GM12878 (cell line): Measurements from ENCODE around the gene TMSB15A. TPM values are rescaled to one million over a fixed set of nuclear protein-coding genes. Genes with fewer than 3 reads are reported as not detected.

Experiments
- ATAC-seq: fragments of 200-7000 bp; cut with Tn5 transposase; 3 replicates; pipeline ENCODE4 v1.9.1; 2020; ENCODE audit warnings: mild to moderate bottlenecking, moderate library complexity
- BruUV-seq: library from RNA; stranded (reverse); fragments of 400-500 nt; replicated peaks from 2 replicates; lab custom pipeline; 2021; lab: Mats Ljungman, UMichigan
- CTCF ChIA-PET: fragments of 300-600 bp; sonication (Branson Sonifier 250); formaldehyde crosslinking; extraction: SDS; loops from one replicate; lab custom pipeline; 2021; ENCODE audit warnings: inconsistent platforms; lab: Yijun Ruan, JAX
- POLR2A ChIA-PET: fragments of 350-600 bp; formaldehyde crosslinking; extraction: SDS; loops from one replicate; lab custom pipeline; 2021; ENCODE audit warnings: inconsistent platforms; lab: Charles Lee
- RAD21 ChIA-PET: fragments of 300-600 bp; sonication (Branson Sonifier 250); formaldehyde crosslinking; loops from one replicate; lab custom pipeline; 2023; ENCODE audit warnings: antibody characterized with exemption; ENCODE audit not compliant: unreplicated experiment; lab: Charles Lee
- SMC1A ChIA-PET: fragments of 300-600 bp; sonication (Branson Sonifier 250); formaldehyde crosslinking; loops from one replicate; lab custom pipeline; 2023; ENCODE audit not compliant: unreplicated experiment, uncharacterized antibody; lab: Charles Lee
- DNase-seq: peaks from one replicate; pipeline ENCODE4 v3.0.0-alpha.2; 2011; ENCODE audit warnings: low read depth, low spot score
- FAIRE-seq: peaks from 3 replicates; lab custom pipeline; 2011; peaks lifted over from hg19 to GRCh38; lab: Jason Lieb, UNC
- H2AFZ ChIP-seq: 2 replicates; pipeline ENCODE4 v1.6.0; 2011; ENCODE audit warnings: low read depth, low read length, control low read depth; ENCODE audit not compliant: control insufficient read depth
- H3K27ac ChIP-seq: 2 replicates; pipeline ENCODE4 v1.5.1; 2011; ENCODE audit warnings: control low read depth; ENCODE audit not compliant: control insufficient read depth, insufficient read depth
- H3K27me3 ChIP-seq, 2 experiments: replicated peaks in 1 of 2; 2 replicates each; pipeline versions ENCODE4 v1.6.0 to v1.6.1; 2011; ENCODE audit warnings: low read length in 1 of 2; ENCODE audit not compliant: control insufficient read depth in 2 of 2, insufficient read depth in 2 of 2
- H3K36me3 ChIP-seq, 2 experiments: 2 replicates each; pipeline ENCODE4 v1.5.1; 2011; ENCODE audit warnings: low read length in 1 of 2; ENCODE audit not compliant: control insufficient read depth in 2 of 2, insufficient read depth in 2 of 2
- H3K4me1 ChIP-seq: 2 replicates; pipeline ENCODE4 v1.6.1; 2011; ENCODE audit warnings: mild to moderate bottlenecking, low read length, moderate library complexity, mixed read lengths; ENCODE audit not compliant: control insufficient read depth, insufficient read depth
- H3K4me2 ChIP-seq: 2 replicates; pipeline ENCODE4 v1.6.0; 2011; ENCODE audit warnings: control low read depth; ENCODE audit not compliant: control insufficient read depth, insufficient read depth
- H3K4me3 ChIP-seq: fragments of 200-600 bp; sonication (generic); 2 replicates; pipeline ENCODE4 v1.5.1; 2016
- H3K79me2 ChIP-seq: 2 replicates; pipeline ENCODE4 v1.6.0; 2011; ENCODE audit warnings: low read length; ENCODE audit not compliant: control insufficient read depth, insufficient read depth
- H3K9ac ChIP-seq: 2 replicates; pipeline ENCODE4 v1.8.0; 2011; ENCODE audit warnings: low read length, control low read depth, mixed read lengths; ENCODE audit not compliant: control insufficient read depth, insufficient read depth
- H3K9me3 ChIP-seq: replicated peaks from 3 replicates; pipeline ENCODE4 v1.5.1; 2011; ENCODE audit warnings: mild to moderate bottlenecking, low read length; ENCODE audit not compliant: control insufficient read depth, insufficient read depth
- H4K20me1 ChIP-seq: 2 replicates; pipeline ENCODE4 v1.6.0; 2011; ENCODE audit not compliant: control insufficient read depth, insufficient read depth
- BCLAF1 ChIP-seq: fragments of 450-650 bp; IDR thresholded peaks from 2 replicates; pipeline ENCODE4 v1.6.1; 2017; ENCODE audit warnings: antibody characterized with exemption, mild to moderate bottlenecking, moderate library complexity
- CREB1 ChIP-seq: IDR thresholded peaks from 2 replicates; pipeline ENCODE4 v1.6.1; 2012; ENCODE audit warnings: low read depth, mild to moderate bottlenecking, inconsistent platforms
- NR2C1 ChIP-seq: fragments of 450-650 bp; IDR thresholded peaks from 2 replicates; pipeline ENCODE4 v1.6.1; 2017; ENCODE audit warnings: antibody characterized with exemption, mild to moderate bottlenecking, moderate library complexity
- PBX3 ChIP-seq: IDR thresholded peaks from 2 replicates; pipeline ENCODE4 v1.6.1; 2011; ENCODE audit warnings: mild to moderate bottlenecking, low read depth, low read length, moderate library complexity; ENCODE audit not compliant: insufficient replicate concordance
- RUNX3 ChIP-seq: IDR thresholded peaks from 2 replicates; pipeline ENCODE4 v1.6.1; 2012; ENCODE audit warnings: low read length, inconsistent platforms
- SKIL ChIP-seq: fragments of 450-650 bp; IDR thresholded peaks from 2 replicates; pipeline ENCODE4 v1.6.1; 2017; ENCODE audit warnings: mild to moderate bottlenecking, low read depth, inconsistent platforms; ENCODE audit not compliant: poor library complexity, severe bottlenecking
- ZBTB4 ChIP-seq: fragments of 450-650 bp; formaldehyde crosslinking; IDR thresholded peaks from 2 replicates; pipeline ENCODE4 v1.4.0; 2022; ENCODE audit warnings: mild to moderate bottlenecking, moderate library complexity
- ZNF274 ChIP-seq: IDR thresholded peaks from one replicate; pipeline ENCODE4 v1.8.0; 2011; ENCODE audit not compliant: insufficient read length, insufficient read depth
- ZSCAN29 ChIP-seq: fragments of 450-650 bp; IDR thresholded peaks from 2 replicates; pipeline ENCODE4 v1.6.1; 2017; ENCODE audit warnings: mild to moderate bottlenecking, moderate library complexity
- ZZZ3 ChIP-seq: IDR thresholded peaks from 2 replicates; pipeline ENCODE4 v1.6.1; 2011; ENCODE audit warnings: low read depth; ENCODE audit not compliant: control insufficient read depth, insufficient read length
- WGBS: methylation state at CpG from one replicate; pipeline ENCODE4 v1.1.6; 2016; ENCODE audit warnings: low lambda C conversion rate; ENCODE audit not compliant: insufficient replicate concordance, insufficient coverage; ENCODE audit errors: missing lambda C conversion rate; 5-methylcytosine and 5-hydroxymethylcytosine counted together
- in situ Hi-C: fragments of 300-500 bp; cut with MboI; formaldehyde crosslinking; loops from 9 replicates; pipeline ENCODE4 v1.14.3; 2018; ENCODE audit warnings: mixed read lengths
- intact Hi-C: fragments of 100-400 bp; cut with micrococcal nuclease; formaldehyde crosslinking; loops from one replicate; pipeline ENCODE4 v1.14.2; 2022; ENCODE audit not compliant: unreplicated experiment
- polyA plus RNA-seq, 11 experiments: library from polyadenylated mRNA; depleted of rRNA in 4 of 11; unstranded in 6 of 11; stranded (reverse) in 5 of 11; fragments of >200 nt; fragmentation: Nextera tagmentation in 4 of 11; fragmentation: Illumina TruSeq in 1 of 11; extraction: Ambion mirVana in 4 of 11; extraction: Trizol in 1 of 11; gene quantifications; 1 replicate in 1 of 11; 2 replicates in 10 of 11; pipeline versions ENCODE4 v1.2.1 to v1.2.3, GENCODE V29; 2011 to 2016; ENCODE audit warnings: inconsistent platforms in 2 of 11, missing spikeins in 2 of 11, low read depth in 1 of 11
- total RNA-seq, 4 experiments: library from RNA; depleted of rRNA in 3 of 4; stranded (reverse); fragments of >200 nt in 3 of 4; fragmentation: Illumina TruSeq in 1 of 4; extraction: Trizol in 1 of 4; gene quantifications; 2 replicates each; pipeline versions ENCODE4 v1.2.1 to v1.2.3, GENCODE V29; 2013 to 2021

TMSB15A gene
- total and polyA plus RNA-seq, 10 of the 15 experiments (the other 5 are each of a cell fraction or from before 2014, with no cell fraction given), result 0.25 TPM; not detected in 9

DNA sequence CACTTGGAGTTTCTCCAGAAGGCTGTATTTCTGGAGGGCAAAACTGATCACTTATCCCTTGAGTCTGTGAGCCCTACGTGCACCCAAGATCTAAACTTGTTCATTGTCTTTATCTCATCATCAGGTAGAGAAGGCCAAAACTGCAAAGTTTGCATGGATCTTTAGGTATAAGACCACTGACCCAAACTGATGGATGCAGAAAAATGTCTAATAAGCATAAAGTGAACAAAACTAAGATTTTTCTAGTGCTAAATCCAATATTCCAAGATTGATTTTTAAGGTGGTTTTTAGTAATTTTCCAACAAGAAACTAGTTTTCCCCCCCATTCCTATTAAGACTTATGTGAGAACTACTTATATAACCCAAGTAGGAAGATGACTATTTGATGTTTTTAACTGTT is 2.0 kb downstream of the TMSB15A start:
- no peak overlapping the region for H3K4me3 ChIP-seq
- H2AFZ ChIP-seq, result no peak overlapping the region
- H3K4me2 ChIP-seq, result no peak overlapping the region
- no peak overlapping the region for H3K9ac ChIP-seq
- ChIA-PET SMC1A (no interaction called here), RAD21 (no interaction called here), CTCF (no interaction called here), POLR2A (no interaction called here)
- H3K4me1 ChIP-seq, result no peaks in the 10 kb centered on the region
- BruUV-seq, result no TSS peak
- no peaks in the 10 kb centered on the region for H3K9me3 ChIP-seq
- H3K36me3 ChIP-seq, result no peaks in the 10 kb centered on the region
- no peaks in the 10 kb centered on the region for H4K20me1 ChIP-seq
- FAIRE-seq (no peak), ATAC-seq (no peak), DNase-seq (no peak)
- no peaks in the 10 kb centered on the region for H3K27me3 ChIP-seq
- intact Hi-C loops, result no loop called here
- H3K27ac ChIP-seq, result no peak overlapping the region
- H3K79me2 ChIP-seq, result no peaks in the 10 kb centered on the region
- 39% methylated on average over 1 of the region's 1 CpG for WGBS
- no peak for TF ChIP-seq ZZZ3
- TF ChIP-seq BCLAF1, result no peak
- no peak for TF ChIP-seq SKIL
- no peak for TF ChIP-seq RUNX3
- no peak for TF ChIP-seq ZSCAN29
- TF ChIP-seq CREB1, result no peak
- TF ChIP-seq PBX3, result no peak
- TF ChIP-seq ZNF274, result no peak
- TF ChIP-seq NR2C1, result no peak
- TF ChIP-seq ZBTB4 (CRISPR knock-in tag), result no peak
- in situ Hi-C loops, result no loop called here
